Upper lobe of left lung (tissue), 6 donors: ENCODE data around the gene TEX54. TPM values are rescaled to one million over a fixed set of nuclear protein-coding genes. Genes with fewer than 3 reads are reported as not detected.

Source experiments
- ATAC-seq, 2 donors: fragments of 200-7000 bp; cut with Tn5 transposase; one replicate each; pipeline ENCODE4 v1.9.1; 2022; ENCODE audit warnings: mild to moderate bottlenecking in 2 of 2, moderate library complexity in 2 of 2; ENCODE audit not compliant: low FRiP score in 2 of 2
- DNase-seq, 2 donors: peaks; one replicate each; pipeline ENCODE4 v3.0.0-alpha.2; 2019 to 2020
- H3K27ac ChIP-seq, 4 donors: fragments of 200-600 bp; sonication (generic); one replicate each; pipeline ENCODE4 v1.5.1; 2016 to 2019
- H3K27me3 ChIP-seq, 4 donors: fragments of 200-600 bp; sonication (generic); one replicate each; pipeline ENCODE4 v1.5.1; 2017 to 2019
- H3K36me3 ChIP-seq, 4 donors: fragments of 200-600 bp; sonication (generic); one replicate each; pipeline ENCODE4 v1.5.1; 2016 to 2019
- H3K4me1 ChIP-seq, 4 donors: fragments of 200-600 bp; sonication (generic); one replicate each; pipeline ENCODE4 v1.5.1; 2018 to 2019
- H3K4me3 ChIP-seq, 4 donors: fragments of 200-600 bp; sonication (generic); one replicate each; pipeline ENCODE4 v1.5.1; 2017 to 2019; ENCODE audit warnings: mild to moderate bottlenecking in 2 of 4, moderate library complexity in 1 of 4
- H3K9me3 ChIP-seq, 4 donors: fragments of 200-600 bp; sonication (generic); one replicate each; pipeline ENCODE4 v1.5.1; 2018 to 2019
- EP300 ChIP-seq, 4 donors: sonication (generic); formaldehyde crosslinking; IDR thresholded peaks; one replicate each; pipeline ENCODE4 v1.5.1; 2017; ENCODE audit warnings: antibody characterized with exemption in 4 of 4, control low read depth in 2 of 4
- POLR2A ChIP-seq, 4 donors: fragments of 450-650 bp; IDR thresholded peaks; one replicate each; pipeline ENCODE4 v1.5.1; 2016 to 2017; ENCODE audit warnings: antibody characterized with exemption in 4 of 4, mild to moderate bottlenecking in 2 of 4
- POLR2AphosphoS5 ChIP-seq, 2 donors: sonication (generic); formaldehyde crosslinking; IDR thresholded peaks; one replicate each; pipeline ENCODE4 v1.5.1; 2017; ENCODE audit warnings: antibody characterized with exemption in 2 of 2
- WGBS, 2 donors: methylation state at CpG; one replicate each; pipeline ENCODE4 v1.1.5; 2017 to 2018; 5-methylcytosine and 5-hydroxymethylcytosine counted together
- total RNA-seq, 6 donors: library from RNA; depleted of rRNA in 4 of 6; stranded (reverse); fragments of >200 nt in 4 of 6; gene quantifications; one replicate each; pipeline versions ENCODE4 v1.1.0 to v1.2.1, GENCODE V29; 2016 to 2021
- TF ChIP-seq, protein P1 (sequence below), 6 experiments: fragments of 450-650 bp in 4 of 6; fragments of 200-600 bp in 2 of 6; sonication (generic) in 2 of 6; IDR thresholded peaks; one replicate each; pipeline ENCODE4 v1.5.1; 2016 to 2019; ENCODE audit warnings: antibody characterized with exemption in 6 of 6
- donor health status: DM: no; HTN: no; CAD: no; lungs with moderate emphysema.
- donor health status: DM: no; HTN: yes; CAD: no; lungs with severe emphysema.

Gene TEX54
- total RNA-seq, result not detected

DNA sequence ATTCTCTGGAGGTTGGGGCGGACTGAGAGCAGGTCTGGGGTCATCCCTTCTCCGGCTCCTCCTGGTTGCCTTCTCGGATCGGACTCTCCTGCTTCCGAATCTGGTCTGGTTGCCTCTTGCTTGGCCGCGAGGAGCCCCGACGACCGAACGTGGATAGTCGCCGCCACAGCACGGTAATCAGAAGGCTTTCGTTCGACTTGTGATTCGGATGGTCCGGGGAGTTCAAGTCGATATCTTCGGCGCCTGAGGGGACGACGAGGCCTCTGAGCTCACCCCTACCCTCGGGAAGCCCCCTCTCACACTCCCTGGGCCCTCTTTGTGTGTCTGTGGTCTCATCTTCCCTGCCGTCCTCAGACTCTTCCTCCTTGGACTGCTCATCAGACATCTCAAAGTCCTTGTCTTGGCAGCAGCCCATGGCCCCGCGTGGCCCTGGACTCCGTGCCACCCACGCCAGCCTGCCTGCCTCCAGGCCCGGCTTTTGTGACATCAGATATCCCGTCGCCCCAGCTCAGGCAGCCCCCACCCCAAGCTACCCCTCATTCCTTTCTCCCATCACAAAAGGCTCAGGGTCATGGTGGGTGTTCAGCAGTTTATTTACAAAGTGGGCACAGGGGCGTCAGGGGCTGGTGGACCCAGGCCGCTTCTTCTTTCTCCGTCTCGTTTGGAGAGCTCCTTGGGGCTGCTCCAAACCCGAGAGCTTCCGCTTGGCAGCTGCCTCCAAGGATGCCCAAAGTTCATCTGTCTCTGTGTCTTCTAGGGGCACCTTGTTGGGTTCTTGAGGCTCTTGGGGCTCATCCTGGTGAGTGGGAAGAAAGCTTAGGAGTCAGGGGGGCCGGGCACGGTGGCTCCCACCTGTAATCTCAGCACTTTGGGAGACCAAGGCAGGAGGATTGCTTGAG lies at the start of gene TEX54:
Gene TEX54, minus strand, starts transcription at position 506 of the 899 bp plus-strand sequence.
- WGBS, 2 donors, result 10 to 31% methylated on average over 14 to 35 of the region's 40 CpGs
- peak; percentile 31 to 86 for DNase-seq
- peaks cover 0 to 60% (median 27%) of the 10 kb centered on the region in 4 donors for H3K36me3 ChIP-seq

DNA sequence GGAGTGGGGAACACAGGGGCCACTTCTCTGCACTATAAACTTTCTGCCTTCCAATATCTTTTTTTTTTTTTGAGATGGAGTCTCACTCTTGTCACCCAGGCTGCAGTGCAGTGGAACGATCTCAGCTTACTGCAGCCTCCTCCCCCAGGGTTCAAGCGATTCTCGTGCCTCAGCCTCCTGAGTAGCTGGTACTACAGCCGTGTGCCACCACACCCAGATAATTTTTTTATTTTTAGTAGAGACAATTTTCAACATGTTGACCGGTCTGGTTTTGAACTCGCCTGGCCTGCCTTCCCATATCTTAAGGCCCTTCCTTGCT lies 49.7 kb upstream of the TEX54 start:
- TF ChIP-seq POLR2AphosphoS5 (IDR thresholded peaks at IDR 0.05), result no peak
- no peak for TF ChIP-seq EP300 (IDR thresholded peaks at IDR 0.05)
- TF ChIP-seq POLR2A (IDR thresholded peaks at IDR 0.05), result no peak
- TF ChIP-seq, protein P1, sequence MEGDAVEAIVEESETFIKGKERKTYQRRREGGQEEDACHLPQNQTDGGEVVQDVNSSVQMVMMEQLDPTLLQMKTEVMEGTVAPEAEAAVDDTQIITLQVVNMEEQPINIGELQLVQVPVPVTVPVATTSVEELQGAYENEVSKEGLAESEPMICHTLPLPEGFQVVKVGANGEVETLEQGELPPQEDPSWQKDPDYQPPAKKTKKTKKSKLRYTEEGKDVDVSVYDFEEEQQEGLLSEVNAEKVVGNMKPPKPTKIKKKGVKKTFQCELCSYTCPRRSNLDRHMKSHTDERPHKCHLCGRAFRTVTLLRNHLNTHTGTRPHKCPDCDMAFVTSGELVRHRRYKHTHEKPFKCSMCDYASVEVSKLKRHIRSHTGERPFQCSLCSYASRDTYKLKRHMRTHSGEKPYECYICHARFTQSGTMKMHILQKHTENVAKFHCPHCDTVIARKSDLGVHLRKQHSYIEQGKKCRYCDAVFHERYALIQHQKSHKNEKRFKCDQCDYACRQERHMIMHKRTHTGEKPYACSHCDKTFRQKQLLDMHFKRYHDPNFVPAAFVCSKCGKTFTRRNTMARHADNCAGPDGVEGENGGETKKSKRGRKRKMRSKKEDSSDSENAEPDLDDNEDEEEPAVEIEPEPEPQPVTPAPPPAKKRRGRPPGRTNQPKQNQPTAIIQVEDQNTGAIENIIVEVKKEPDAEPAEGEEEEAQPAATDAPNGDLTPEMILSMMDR (IDR thresholded peaks at IDR 0.05), result no peak
- Histone ChIP-seq H3K27me3 (no peaks in the 10 kb centered on the region), H3K36me3 (peaks cover 38 to 53% (median 48%) of the 10 kb centered on the region in 4 donors), H3K27ac (peak overlapping the region; percentile 97 to 99 (median 98)), H3K9me3 (no peaks in the 10 kb centered on the region), H3K4me1 (peaks cover 50 to 72% (median 58%) of the 10 kb centered on the region in 4 donors), H3K4me3 (peak overlapping the region; percentile 69 to 99 (median 88))
- ATAC-seq (no peak), DNase-seq (no peak)
- 32 to 36% methylated on average over 6 of the region's 6 CpGs for WGBS, 2 donors

More for the DNA sequence above, at the start of gene TEX54:
- Histone ChIP-seq H3K27me3 (no peaks in the 10 kb centered on the region), H3K4me3 (peak within 1 kb of the TSS; percentile 61 to 95 (median 80)), H3K9me3 (no peaks in the 10 kb centered on the region), H3K4me1 (peaks cover 31 to 40% (median 37%) of the 10 kb centered on the region in 4 donors), H3K27ac (peak within 1 kb of the TSS; percentile 93 to 99 (median 98))
- TF ChIP-seq POLR2A (IDR thresholded peaks at IDR 0.05), result no peak
- peak in 1 of 4 donors; percentile 7 for TF ChIP-seq EP300 (IDR thresholded peaks at IDR 0.05)
- TF ChIP-seq, protein P1 (IDR thresholded peaks at IDR 0.05), result no peak
- TF ChIP-seq POLR2AphosphoS5 (IDR thresholded peaks at IDR 0.05), result no peak
- ATAC-seq, result peak; percentile 0 to 24

DNA sequence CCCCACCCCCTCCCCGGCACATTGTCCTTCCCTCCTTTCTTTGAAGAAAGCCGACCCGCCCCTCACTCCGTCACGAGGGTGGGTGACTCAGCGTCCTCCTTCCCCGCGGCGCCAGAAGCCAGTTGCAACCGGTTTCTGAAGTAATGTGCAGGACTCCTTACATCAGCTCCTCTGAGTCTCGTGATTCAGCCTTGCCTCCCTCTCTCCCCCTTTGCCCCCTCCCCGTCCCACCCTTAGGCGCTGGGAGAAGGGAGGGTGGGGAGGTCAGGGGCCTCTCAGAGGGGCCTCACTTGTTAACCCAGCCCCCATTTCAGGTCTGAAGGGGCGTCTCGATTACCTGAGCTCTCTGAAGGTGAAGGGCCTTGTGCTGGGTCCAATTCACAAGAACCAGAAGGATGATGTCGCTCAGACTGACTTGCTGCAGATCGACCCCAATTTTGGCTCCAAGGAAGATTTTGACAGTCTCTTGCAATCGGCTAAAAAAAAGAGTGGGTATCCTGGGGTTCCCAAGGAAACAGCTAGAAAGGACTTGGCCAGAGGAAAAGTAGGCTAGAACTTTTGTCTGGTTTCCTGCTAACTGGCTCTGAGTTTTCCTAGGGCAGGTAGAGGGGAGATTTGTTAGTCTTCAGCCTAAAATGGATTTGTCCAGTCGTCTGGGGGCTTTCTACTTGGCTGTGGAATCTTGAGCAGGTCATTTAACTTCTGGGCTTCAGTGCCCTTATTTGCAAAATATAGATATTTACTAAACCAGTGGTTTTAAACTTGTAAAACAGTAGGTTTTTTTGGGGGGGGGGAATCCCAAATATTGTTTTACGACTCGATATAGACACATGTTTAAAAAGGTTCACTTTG lies 49.2 kb upstream of the TEX54 start:
- Histone ChIP-seq H3K36me3 (peaks cover 33 to 47% (median 42%) of the 10 kb centered on the region in 4 donors), H3K9me3 (no peaks in the 10 kb centered on the region), H3K4me1 (peaks cover 49 to 66% (median 56%) of the 10 kb centered on the region in 4 donors), H3K27ac (peak overlapping the region; percentile 97 to 99 (median 98)), H3K4me3 (peak overlapping the region; percentile 69 to 99 (median 88)), H3K27me3 (no peaks in the 10 kb centered on the region)
- DNase-seq (peak in 1 of 2 donors; percentile 95), ATAC-seq (peak; percentile 88 to 89)
- TF ChIP-seq POLR2AphosphoS5 (IDR thresholded peaks at IDR 0.05) (peak; percentile 53 to 87), EP300 (IDR thresholded peaks at IDR 0.05) (peak in 2 of 4 donors; percentile 77 to 97), POLR2A (IDR thresholded peaks at IDR 0.05) (no peak)
- WGBS, 2 donors, result 5 to 8% methylated on average over 8 to 21 of the region's 21 CpGs

DNA sequence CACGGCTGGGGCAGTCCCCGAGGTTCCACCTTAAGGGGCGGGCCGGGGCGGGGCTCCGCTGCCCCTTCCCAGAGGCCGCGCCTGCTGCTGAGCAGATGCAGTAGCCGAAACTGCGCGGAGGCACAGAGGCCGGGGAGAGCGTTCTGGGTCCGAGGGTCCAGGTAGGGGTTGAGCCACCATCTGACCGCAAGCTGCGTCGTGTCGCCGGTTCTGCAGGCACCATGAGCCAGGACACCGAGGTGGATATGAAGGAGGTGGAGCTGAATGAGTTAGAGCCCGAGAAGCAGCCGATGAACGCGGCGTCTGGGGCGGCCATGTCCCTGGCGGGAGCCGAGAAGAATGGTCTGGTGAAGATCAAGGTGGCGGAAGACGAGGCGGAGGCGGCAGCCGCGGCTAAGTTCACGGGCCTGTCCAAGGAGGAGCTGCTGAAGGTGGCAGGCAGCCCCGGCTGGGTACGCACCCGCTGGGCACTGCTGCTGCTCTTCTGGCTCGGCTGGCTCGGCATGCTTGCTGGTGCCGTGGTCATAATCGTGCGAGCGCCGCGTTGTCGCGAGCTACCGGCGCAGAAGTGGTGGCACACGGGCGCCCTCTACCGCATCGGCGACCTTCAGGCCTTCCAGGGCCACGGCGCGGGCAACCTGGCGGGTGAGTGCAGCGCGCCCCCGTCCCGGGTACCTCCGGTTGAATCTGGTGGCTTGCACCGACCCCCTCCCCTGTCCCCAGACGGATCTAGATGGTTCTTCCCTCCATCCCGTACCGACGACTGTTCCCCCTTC lies 48.4 kb upstream of the TEX54 start, which contains the start of gene SLC3A2:
Gene SLC3A2, plus strand, starts transcription at position 94 of the 776 bp plus-strand sequence. Its CDS starts 128 bp downstream, at position 222.
- Histone ChIP-seq H3K27me3 (no peaks in the 10 kb centered on the region), H3K9me3 (no peaks in the 10 kb centered on the region), H3K4me3 (peak within 1 kb of the TSS; percentile 69 to 99 (median 88)), H3K27ac (peak within 1 kb of the TSS; percentile 97 to 99 (median 98)), H3K4me1 (peaks cover 47 to 59% (median 50%) of the 10 kb centered on the region in 4 donors), H3K36me3 (peaks cover 26 to 39% (median 34%) of the 10 kb centered on the region in 4 donors)
- DNase-seq (peak; percentile 94 to 96), ATAC-seq (peak; percentile 96)
- WGBS, 2 donors, result 0 to 1% methylated on average over 3 to 62 of the region's 69 CpGs
- TF ChIP-seq EP300 (IDR thresholded peaks at IDR 0.05), result peak in 1 of 4 donors; percentile 63
- TF ChIP-seq, protein P1 (IDR thresholded peaks at IDR 0.05), result peak; percentile 63 to 93 (median 82)
- TF ChIP-seq POLR2A (IDR thresholded peaks at IDR 0.05), result peak; percentile 91 to 99 (median 98)
- peak; percentile 97 to 99 for TF ChIP-seq POLR2AphosphoS5 (IDR thresholded peaks at IDR 0.05)
